HG03280 (cell line): Measurements from ENCODE around the gene CLCN4.

Source experiments
- ATAC-seq: cut with Tn5 transposase; IDR thresholded peaks from one replicate; pipeline ENCODE4 v1.9.1; 2021; ENCODE audit warnings: mild to moderate bottlenecking, moderate library complexity; ENCODE audit not compliant: unreplicated experiment

CLCN4 gene

DNA sequence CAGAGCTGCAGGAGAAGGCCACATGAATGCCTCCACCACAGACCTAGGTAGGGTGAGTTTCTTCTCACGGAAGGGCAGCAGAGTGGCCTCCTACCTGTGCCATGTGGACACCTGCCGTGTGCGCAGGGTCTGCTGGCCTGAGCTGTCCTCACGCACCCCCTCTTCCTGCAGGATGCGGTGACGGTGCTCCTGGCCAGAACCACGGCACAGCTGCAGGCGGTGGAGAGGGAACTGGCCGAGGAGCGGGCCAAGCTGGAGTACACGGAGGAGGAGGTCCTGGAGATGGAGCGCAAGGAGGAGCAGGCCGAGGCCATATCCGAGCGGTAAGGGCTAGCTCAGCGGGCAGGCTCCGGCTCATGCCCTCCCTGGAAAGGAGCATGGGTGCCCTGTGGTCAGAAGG, 28.4 kb upstream of the CLCN4 start:
- ATAC-seq, result no peak

DNA sequence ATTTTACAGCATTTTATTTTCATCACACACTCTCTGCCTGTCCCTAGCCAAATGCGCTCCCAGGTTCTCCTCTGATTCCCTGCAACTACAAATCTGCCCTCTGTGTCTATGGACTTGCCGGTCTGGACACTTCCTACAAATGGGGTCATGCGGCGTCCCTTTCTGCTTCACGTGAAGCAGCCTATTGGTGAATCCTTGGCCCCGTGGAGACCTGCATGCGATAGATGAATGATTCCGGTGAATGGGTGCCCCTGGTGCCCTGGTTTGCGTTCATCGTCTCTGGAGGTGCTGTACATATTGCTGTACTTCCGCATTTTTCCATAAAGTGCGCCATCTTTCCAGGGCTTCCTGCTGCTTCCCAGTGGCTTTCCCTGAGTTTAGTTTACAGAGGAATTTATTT, 27.5 kb upstream of the CLCN4 start:
- ATAC-seq, result no peak

DNA sequence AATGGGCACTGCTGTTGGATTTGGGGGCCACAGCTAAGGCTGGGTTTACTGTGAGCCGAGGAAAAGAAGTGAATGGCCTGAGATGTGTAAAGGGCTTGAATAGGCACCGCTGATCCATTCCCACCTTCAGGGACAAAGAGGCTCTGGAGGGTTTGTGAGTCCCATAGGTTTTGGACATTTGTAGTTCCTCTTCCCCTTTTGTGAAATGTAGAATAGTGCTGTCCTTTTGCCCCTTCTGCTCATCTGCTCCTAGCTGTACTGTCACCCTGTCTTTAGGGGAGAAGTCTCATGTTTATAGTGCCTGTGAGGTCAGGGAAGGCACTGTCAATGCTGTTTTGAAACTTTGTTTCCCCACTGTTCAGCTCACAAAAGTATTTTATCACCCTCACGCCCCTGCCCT, 26.4 kb upstream of the CLCN4 start:
- no peak for ATAC-seq

DNA sequence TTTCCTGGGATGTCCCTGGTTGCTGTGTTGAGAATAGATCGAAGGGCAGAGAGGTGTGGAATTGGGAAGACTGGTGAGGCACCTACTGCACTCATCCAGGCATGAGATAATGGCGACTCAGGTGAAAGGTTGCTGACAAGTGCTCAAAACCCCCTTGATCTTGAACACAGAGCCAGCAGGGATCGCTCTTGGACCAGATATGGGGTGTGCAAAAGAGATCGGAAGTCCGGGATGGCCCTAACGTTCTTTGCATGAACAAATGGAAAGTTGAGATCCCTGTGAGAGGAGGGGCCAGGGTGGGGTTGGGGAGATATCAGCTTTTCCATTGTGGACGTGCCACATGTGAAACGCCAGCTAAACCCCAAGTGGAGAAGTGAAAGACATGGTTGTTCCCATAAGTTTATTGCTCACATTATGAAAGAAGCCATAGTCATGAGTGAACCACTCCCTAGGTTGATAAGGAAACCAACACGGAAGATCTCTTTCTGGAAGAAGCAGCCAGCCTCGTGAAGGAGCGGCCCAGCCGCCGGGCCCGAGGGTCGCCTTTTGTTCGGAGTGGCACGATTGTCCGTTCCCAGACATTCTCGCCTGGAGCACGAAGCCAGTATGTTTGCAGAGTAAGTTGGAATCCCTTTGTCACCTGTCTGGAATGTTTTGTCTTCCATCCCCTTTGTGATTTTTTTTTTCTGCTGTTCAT, 22.6 kb upstream of the CLCN4 start:
- ATAC-seq, result no peak

DNA sequence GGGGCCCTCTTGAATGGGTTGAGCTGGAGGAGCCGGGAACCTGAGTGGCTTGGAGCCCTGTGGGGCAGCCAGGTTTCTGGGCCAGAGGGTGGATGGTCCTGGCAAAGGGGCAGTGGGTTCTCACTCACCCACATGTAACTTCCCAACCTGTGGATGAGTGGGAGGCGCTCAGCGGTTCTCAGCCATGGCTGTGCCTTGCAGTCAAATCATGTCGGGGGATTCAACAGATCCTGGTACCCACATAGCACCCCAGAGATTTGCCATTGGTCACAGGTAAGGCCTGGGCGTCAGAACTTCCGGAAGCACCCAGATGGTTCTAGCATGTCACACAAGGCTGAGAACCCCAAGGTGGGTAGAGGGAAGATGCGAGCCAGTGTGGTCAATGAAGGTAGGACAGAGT, 21.9 kb upstream of the CLCN4 start:
- no peak for ATAC-seq

DNA sequence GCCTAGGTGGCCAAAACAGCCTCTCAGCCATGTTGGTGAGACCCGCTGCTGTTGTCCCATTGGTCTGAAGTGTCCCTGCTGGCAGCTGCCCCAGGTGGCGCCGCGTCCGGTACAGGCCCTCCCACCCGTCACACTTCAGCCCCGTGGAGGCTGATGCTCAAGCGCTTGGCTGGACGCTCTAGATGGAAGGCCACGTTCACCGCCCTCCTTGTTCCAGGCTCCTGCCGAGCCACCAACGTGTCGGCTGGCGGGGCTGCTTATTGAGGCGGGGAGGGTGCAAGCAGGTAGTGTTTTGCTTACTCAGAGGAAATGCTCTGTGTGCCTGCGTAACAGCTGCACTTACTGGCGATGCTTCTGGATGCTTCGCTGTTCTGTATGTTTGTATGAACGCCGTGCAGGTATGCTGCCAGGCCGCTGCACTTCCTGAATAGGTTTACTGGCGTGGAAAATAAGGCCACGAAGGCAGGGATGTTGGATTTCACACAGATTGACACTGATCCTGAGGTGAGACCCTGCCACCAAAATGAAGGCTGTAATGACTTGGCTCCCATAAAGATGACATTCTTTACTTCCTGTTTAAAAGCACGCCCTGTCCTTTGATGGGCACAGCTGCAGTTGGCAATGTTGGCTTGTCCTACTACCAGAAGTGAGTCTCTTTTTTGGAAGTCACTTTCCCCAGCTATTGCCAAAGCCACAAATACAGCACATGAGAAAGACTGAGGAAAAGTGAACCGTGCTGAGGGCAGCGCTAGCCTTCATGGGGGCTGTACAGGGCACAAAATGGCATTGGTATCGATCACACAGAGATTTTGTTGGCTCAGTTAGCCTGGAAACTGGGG, 21.0 kb upstream of the CLCN4 start:
- no peak for ATAC-seq

DNA sequence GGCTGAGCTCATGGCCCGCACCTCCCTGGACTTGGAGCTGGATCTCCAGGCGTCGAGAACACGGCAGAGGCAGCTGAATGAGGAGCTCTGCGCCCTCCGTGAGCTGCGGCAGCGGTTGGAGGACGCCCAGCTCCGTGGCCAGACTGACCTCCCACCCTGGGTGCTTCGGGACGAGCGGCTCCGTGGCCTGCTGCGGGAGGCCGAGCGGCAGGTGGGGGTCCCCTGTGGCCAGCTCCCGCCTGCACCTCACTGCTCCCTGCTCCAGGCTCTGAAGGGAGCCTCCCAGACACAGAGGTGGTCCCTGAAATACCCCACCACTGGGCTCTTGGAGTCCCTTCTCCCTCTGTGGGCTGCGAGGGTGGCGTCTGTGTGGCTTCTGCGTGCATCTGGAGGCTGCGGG, 18.0 kb upstream of the CLCN4 start:
- no peak for ATAC-seq

DNA sequence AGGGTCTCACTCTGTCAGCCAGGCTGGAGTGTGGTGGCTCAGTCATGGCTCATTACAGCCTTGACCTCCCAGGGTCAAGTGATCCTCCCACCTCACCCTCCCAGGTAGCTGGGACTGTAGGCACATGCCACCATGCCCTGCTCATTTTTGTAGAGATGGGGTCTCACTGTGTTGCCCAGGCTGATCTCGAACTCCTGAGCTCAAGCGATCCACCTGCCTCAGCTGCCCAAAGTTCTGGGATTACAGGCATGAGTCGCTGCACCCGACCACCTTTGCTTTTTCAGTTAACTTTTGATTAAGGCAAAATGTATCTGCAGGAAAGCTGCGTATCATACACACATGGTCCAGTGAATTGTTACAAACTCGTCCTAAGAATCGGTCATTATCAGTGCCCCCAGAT, 16.5 kb upstream of the CLCN4 start:
- ATAC-seq, result no peak

DNA sequence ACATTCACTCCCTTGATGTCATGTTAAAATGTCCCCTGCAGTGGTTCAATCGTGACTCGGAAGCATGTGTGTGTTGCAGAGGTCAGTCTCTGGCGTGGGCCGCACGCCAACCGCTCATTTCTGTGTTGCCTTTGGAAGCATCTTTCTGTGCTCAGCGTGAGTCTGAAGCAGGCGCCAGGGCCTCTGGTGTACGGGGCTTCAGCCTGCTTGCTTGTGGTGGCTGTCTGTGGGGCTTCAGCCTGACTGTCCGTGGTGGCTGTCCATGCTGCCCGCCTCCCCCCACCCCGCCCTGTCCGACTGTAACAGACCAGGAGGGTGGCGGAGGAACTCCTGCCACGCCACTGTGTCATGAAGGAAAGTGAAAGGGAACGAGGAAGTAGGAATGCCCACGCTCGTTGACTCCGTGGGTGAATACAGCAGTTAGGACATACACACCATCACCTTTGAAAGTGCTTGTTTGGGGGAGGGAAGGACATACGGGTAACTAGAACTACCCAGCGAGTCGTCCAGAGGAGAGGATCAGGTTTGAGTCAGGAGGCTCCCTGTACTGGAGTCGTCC, 14.7 kb upstream of the CLCN4 start:
- ATAC-seq, result no peak

DNA sequence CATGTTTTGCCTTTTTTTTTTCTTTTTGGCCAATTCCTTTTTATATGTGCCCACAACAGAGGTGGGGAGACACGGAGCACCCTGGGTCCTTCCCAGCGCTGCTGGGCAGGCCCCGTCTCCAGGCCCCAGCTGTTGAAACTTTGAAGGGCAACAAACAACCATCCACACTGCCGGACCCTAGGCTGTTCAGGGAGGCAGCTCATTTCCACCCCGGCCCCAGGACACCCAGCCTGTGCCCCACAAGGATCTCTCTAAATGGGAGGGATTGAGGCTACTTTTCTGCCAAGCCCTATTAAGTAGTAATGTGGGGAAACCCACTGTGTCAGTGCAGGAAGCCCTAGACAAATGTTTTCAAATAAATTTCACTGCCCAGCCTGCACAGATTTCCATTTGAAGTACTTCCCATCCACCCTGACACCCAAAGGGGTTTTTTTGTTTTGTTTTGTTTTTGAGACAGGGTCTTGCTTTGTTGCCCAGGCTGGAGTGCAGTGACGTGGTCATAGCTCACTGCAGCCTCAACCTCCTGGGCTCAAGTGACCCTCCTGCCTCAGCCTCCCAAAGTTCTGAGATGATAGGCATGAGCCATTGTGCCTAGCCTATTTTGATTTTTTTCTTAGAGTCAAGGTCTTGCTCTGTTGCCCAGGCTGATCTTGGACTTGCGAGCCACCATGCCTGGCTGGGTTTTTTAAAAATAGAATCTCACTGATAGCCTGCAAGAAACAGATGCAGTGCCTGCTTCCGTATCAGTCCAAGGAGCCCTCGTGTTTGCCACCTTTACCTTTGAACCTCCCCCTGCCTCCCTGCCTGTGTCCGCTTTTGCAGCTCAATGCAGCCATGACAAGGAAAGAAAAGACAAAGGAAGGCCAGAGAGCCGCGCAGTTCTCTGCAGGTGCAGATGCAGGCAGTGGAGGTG, 13.4 kb upstream of the CLCN4 start:
- ATAC-seq, result no peak

DNA sequence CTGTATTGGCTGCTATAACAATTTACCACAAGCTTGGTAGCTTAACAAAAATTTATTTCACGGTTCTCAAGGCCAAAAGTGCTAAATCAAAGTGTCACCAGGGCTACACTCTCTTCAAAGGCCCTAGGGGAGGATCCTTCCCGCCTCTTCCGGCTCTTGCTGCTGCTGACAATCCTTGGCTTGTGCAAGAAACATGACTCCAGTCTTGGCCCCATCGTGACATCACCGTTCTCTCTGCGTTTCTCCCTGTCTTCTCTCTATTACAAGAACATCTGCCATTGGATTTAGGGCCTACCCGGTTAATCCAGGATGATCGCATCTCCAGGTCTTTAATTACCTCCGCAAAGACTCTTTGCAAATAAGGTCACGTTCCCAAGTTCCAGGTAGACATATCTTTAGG, 10.4 kb upstream of the CLCN4 start:
- ATAC-seq, result no peak

DNA sequence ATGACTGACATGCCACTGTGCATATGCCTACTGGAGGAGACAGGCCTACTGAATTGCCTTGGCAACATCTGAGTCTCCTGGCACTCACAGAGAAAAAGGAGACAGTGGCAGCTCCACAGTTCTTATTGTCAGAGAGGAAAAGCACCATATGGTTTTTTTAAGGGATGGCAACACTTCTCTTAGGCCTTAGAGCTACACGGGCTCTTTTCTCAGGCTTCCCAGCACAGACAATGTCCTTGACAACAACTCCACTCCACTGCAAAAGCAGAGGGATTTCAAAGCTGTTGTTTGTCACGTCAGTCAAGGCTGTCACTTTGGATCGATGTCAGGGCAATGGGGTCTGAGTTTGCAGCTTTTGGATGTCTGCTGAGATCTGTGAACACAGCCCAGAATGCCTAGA, 4.7 kb upstream of the CLCN4 start:
- no peak for ATAC-seq

DNA sequence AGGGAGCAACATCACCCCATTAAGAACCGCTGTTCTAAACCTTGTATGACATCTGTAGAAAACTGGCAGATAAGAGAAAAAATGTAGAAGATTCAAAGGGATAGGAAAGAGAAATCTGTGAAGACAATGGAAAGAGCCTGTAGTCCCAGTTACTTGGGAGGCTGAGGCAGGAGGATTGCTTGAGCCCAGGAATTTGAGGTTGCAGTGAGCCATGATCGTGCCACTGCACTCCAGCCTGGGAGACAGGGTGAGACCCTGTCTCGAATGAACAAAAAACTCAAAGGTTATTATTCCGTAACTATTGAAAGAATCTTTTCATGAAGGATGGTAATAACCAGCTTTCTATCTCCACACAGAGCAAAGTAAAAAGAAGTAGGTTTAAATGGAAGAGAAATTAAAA, 1.6 kb upstream of the CLCN4 start:
- no peak for ATAC-seq

DNA sequence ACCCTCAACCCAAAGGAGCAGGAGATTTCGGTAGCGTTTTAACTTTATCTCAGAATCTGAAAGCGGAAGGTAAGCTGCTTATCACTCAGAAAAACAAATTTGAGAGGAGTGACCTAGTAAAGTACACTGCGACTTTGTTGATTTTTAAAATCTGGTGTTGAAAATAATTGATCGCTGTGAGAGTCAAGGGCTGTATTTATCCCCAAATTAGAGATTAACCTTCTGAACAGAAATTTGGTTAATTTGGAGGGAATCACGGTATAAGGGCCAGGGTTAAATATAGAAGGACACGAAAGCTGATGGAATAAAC, 212 bp downstream of the CLCN4 start:
- ATAC-seq, result no peak

DNA sequence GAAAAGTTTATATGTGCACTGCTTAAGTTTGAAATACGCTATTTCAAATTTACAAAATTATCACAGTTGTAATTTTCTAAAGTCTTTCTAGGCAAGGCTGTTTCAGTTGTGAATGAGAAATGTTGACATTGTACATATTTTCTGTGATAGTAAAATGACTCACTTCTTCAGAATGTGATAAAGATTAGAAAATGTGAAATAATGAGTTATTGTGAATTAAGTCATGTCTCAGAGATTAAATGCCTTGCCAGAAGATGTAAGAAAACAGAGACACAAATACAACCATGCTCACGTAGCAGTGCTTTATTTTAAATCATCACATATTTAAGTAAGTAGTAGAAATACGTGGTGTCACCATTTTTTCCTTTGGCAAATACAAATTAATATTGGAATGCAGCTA, 768 bp downstream of the CLCN4 start:
- ATAC-seq, result no peak

DNA sequence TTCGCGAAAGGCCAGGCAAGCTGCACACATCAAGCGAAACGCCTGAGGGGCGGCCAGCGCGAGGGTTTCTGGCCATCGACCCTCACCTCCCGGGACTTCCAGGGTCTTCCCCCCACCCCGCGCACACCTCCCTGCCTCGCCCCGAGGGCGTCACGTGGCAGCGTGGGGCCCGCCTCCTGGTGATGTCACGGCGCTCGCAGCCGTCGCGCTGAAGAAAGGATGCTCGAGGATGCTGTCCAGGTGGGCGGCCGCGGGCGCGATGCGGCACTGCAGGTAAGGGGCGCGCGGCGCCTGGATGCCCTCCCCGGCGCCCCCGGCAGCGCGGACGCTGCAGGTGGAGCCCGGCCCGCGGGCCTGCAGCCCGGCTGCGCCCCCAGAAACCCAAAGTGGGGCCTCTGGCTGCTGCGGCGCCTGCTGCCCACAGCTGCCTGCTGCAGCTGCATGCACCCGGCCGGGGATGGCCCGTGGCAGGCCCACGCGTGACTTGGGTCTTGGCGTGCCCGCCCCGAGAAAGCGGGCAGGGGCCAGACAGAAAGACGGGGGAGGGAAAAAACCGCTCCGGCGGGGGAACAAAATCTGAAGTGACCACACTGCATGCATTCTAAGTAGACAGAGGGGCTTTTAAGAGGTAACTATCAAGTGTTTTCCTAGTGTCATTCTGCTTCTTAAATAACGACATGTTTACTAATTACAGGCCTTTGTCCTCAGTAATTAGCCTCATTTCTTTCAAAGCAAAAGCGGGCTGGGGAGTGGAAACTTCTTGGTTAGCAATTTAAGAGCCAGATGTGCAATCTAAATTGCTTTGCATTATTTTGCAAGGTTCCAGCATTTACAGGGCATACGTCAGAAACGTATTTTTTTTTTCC, 1.7 kb downstream of the CLCN4 start:
- no peak for ATAC-seq

DNA sequence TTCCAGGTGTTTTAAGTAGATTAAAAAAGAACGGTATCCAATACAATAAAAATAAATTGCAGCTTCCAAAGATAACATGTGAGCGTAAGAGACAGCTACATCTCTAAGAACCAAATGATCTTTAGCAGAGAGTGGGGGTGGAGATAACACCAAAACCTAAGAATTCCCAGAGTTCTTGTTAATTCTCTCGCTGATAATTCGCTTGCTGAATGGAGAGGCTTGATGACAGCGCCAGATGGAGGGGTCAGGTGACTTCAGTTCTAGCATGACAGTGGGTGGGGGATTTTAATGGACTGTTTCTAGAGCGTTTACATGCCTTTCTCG, 2.3 kb downstream of the CLCN4 start:
- no peak for ATAC-seq

DNA sequence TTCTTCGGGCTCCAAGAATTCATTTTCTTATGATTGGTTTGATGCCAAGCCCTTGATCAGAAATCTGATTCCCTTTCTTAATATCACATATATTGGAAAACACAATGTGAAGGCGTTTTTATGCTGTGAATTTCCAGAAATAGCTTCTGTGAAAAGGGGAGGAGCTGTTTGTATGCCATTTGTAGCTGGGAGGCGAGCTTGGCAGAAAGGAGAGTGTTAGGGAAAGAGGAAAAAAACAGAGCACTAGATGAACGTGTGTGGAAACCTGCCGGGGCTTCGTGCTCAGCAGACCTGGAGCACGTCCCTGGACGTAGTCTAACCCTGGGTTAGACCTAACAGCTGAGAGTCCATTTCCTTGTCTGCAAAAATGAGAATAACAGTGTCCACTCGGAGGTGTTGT, 3.4 kb downstream of the CLCN4 start:
- ATAC-seq, result no peak

DNA sequence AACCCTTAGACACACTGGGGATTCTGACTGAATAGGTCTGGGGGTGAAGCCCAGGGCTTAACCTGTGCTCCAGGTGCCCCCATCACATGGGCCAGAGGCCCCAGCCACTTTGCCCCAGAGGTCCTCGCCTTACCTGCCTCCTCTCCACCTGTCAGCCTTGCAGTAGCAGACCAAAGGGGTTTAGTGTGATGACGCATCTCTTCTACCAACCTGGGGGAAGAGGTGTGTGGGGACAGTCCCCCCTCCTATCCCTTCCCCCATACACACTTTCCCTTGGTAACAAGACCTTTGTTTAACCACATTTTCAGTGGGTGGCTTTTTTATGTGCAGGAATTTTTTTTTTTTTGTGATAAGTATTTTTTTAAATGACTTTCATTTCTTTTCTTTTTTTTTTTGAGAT, 6.3 kb downstream of the CLCN4 start:
- no peak for ATAC-seq

DNA sequence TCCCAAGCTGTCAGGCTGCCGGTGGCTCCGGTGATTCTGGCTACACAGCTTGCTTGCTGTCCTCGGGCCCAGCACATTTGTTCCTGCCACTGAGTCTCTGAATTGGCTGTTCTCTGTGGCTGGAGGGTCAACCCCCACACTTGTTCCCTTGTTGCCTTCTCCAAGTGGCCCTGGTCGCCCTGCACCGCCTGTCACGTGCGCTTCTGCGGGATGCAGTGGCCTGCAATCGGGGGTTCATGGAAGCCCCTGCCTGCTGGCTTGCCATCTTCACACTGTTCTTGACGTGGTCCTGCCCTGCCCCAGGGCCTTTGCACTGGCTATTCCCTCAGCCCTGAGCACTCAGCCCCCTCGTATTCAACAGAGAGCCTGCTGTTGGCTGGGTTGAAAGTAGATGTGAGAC, 8.1 kb downstream of the CLCN4 start:
- ATAC-seq, result no peak
